Stimulated activated CD8-positive, alpha-beta memory T cell treated with anti-CD3 and anti-CD28 coated beads, Interleukin-15, amount 100 ng/mL, for 48 hours (primary cell): ENCODE data around the gene TMIGD3.
"Not testable (repeated sequence)": the region's sequence is repeated elsewhere in the genome, so short reads cannot be mapped to it uniquely, and the experiment has no call there.

Experiments used
- DNase-seq, 2 donors: peaks; one replicate each; pipeline ENCODE4 v3.0.0-alpha.2; 2020; ENCODE audit warnings: low read depth in 2 of 2

Gene TMIGD3

GRCh38 chr1:111503585-111504060, at the start of gene TMIGD3, which contains the start of gene ADORA3:
TMIGD3 (minus strand) TSS chr1:111503633; CDS start chr1:111503354, 279 bp downstream.
ADORA3 (minus strand) TSS chr1:111503633; CDS start chr1:111503354, 279 bp downstream.
- no peak for DNase-seq

- DNase-seq, result no peak
These were observed 49.8 kb upstream of the TMIGD3 start for GRCh38 chr1:111553196-111553595.

- DNase-seq, result no peak
These were observed 49.2 kb upstream of the TMIGD3 start for GRCh38 chr1:111552587-111552986.

GRCh38 chr1:111551623-111552411, 48.4 kb upstream of the TMIGD3 start:
- DNase-seq, result no peak

- not testable (repeated sequence) for DNase-seq
These were observed 44.4 kb upstream of the TMIGD3 start for GRCh38 chr1:111547786-111548185.

- DNase-seq, result no peak
These were observed 38.8 kb upstream of the TMIGD3 start for GRCh38 chr1:111542187-111542586.

- no peak for DNase-seq
These were observed 38.3 kb upstream of the TMIGD3 start for GRCh38 chr1:111541721-111542120.

- DNase-seq, result no peak
These were observed 37.5 kb upstream of the TMIGD3 start for GRCh38 chr1:111540928-111541327.

GRCh38 chr1:111538343-111539025, 35.1 kb upstream of the TMIGD3 start:
- no peak for DNase-seq

- DNase-seq, result no peak
These were observed 32.1 kb upstream of the TMIGD3 start for GRCh38 chr1:111535256-111536191.

GRCh38 chr1:111520053-111520452, 16.6 kb upstream of the TMIGD3 start:
- no peak for DNase-seq

- no peak for DNase-seq
These were observed 14.2 kb upstream of the TMIGD3 start for GRCh38 chr1:111517469-111518225.

GRCh38 chr1:111516005-111516535, 12.6 kb upstream of the TMIGD3 start:
- DNase-seq, result peak in 1 of 2 donors; percentile 24

- no peak for DNase-seq
These were observed 12.0 kb upstream of the TMIGD3 start for GRCh38 chr1:111515291-111516004.

- no peak for DNase-seq
These were observed 10.1 kb upstream of the TMIGD3 start for GRCh38 chr1:111513410-111514020.

- DNase-seq, result no peak
These were observed 9.5 kb upstream of the TMIGD3 start for GRCh38 chr1:111512931-111513330.

- DNase-seq, result no peak
These were observed 8.9 kb upstream of the TMIGD3 start for GRCh38 chr1:111512132-111512889.

- no peak for DNase-seq
These were observed 7.9 kb upstream of the TMIGD3 start for GRCh38 chr1:111511370-111511769.

GRCh38 chr1:111509997-111510375, 6.6 kb upstream of the TMIGD3 start:
- no peak for DNase-seq
